Neuronal stem cell (in vitro differentiated cells): ENCODE results near the gene ANO6.

Experiments
- DNase-seq: peaks from one replicate; pipeline ENCODE4 v3.0.0-alpha.2; 2013; ENCODE audit warnings: low spot score
- H2AFZ ChIP-seq: one replicate; pipeline ENCODE4 v1.6.1; 2013; ENCODE audit warnings: mild to moderate bottlenecking, low read length, inconsistent platforms
- H2AK5ac ChIP-seq: 2 replicates; pipeline ENCODE4 v1.6.1; 2013; ENCODE audit warnings: low read depth, mild to moderate bottlenecking, inconsistent platforms, low read length, moderate library complexity, mixed read lengths
- H2BK120ac ChIP-seq: 2 replicates; pipeline ENCODE4 v1.6.1; 2013; ENCODE audit warnings: low read depth, mild to moderate bottlenecking, inconsistent platforms, low read length, moderate library complexity, mixed read lengths
- H2BK12ac ChIP-seq: one replicate; pipeline ENCODE4 v1.6.1; 2013; ENCODE audit warnings: low read length, inconsistent platforms
- H2BK15ac ChIP-seq: 2 replicates; pipeline ENCODE4 v1.6.1; 2013; ENCODE audit warnings: mild to moderate bottlenecking, low read length, inconsistent platforms, mixed read lengths
- H2BK5ac ChIP-seq: one replicate; pipeline ENCODE4 v1.6.1; 2013; ENCODE audit warnings: inconsistent platforms, mild to moderate bottlenecking, low read length, moderate library complexity
- H3K14ac ChIP-seq: one replicate; pipeline ENCODE4 v1.6.1; 2013; ENCODE audit warnings: low read length, inconsistent platforms
- H3K18ac ChIP-seq: 2 replicates; pipeline ENCODE4 v1.6.1; 2013; ENCODE audit warnings: low read length, inconsistent platforms
- H3K23ac ChIP-seq: 2 replicates; pipeline ENCODE4 v1.6.1; 2013; ENCODE audit warnings: low read depth, mild to moderate bottlenecking, mixed read lengths, low read length, inconsistent platforms; ENCODE audit not compliant: poor library complexity
- H3K27ac ChIP-seq: replicated peaks from 3 replicates; pipeline ENCODE4 v1.5.1; 2013; ENCODE audit warnings: low read length, inconsistent platforms
- H3K27me3 ChIP-seq, 3 experiments: 2 replicates each; pipeline ENCODE4 v1.6.1; 2013; ENCODE audit warnings: low read length in 3 of 3, mild to moderate bottlenecking in 2 of 3, inconsistent platforms in 1 of 3, low read depth in 1 of 3, mixed read lengths in 1 of 3, moderate library complexity in 1 of 3; ENCODE audit not compliant: control insufficient read depth in 3 of 3, insufficient read depth in 3 of 3
- H3K36me3 ChIP-seq, 2 donors: replicated peaks in 1 of 2; 2 replicates each; pipeline ENCODE4 v1.6.1; 2013; ENCODE audit warnings: low read length in 2 of 2; ENCODE audit not compliant: control insufficient read depth in 2 of 2, insufficient read depth in 2 of 2
- H3K4ac ChIP-seq: 2 replicates; pipeline ENCODE4 v1.6.1; 2013; ENCODE audit warnings: inconsistent platforms, mild to moderate bottlenecking, low read length, moderate library complexity
- H3K4me1 ChIP-seq, 2 donors: 1 replicate in 1 of 2; 2 replicates in 1 of 2; pipeline ENCODE4 v1.6.1; 2013; ENCODE audit warnings: low read length in 2 of 2, low read depth in 1 of 2; ENCODE audit not compliant: control insufficient read depth in 2 of 2, insufficient read depth in 1 of 2
- H3K4me2 ChIP-seq: one replicate; pipeline ENCODE4 v1.6.1; 2013; ENCODE audit warnings: mild to moderate bottlenecking, low read length, inconsistent platforms; ENCODE audit not compliant: insufficient read depth, poor library complexity, severe bottlenecking
- H3K4me3 ChIP-seq, 2 donors: 2 replicates each; pipeline ENCODE4 v1.5.1; 2013; ENCODE audit warnings: low read length in 2 of 2, mild to moderate bottlenecking in 2 of 2, inconsistent platforms in 1 of 2, moderate library complexity in 1 of 2
- H3K79me1 ChIP-seq: one replicate; pipeline ENCODE4 v1.6.1; 2013; ENCODE audit warnings: low read depth, mild to moderate bottlenecking, inconsistent platforms, low read length, moderate library complexity
- H3K9ac ChIP-seq: one replicate; pipeline ENCODE4 v1.6.1; 2013; ENCODE audit warnings: mild to moderate bottlenecking, low read depth, low read length, inconsistent platforms; ENCODE audit not compliant: poor library complexity
- H3K9me3 ChIP-seq, 2 donors: replicated peaks in 1 of 2; 2 replicates each; pipeline versions ENCODE3 to v1.6.1; 2013; ENCODE audit warnings: low read length in 2 of 2, mild to moderate bottlenecking in 2 of 2, inconsistent platforms in 1 of 2, low read depth in 1 of 2, mixed read lengths in 1 of 2, moderate library complexity in 1 of 2; ENCODE audit not compliant: control insufficient read depth in 2 of 2, insufficient read depth in 1 of 2
- H4K8ac ChIP-seq: one replicate; pipeline ENCODE4 v1.6.1; 2013; ENCODE audit warnings: low read depth, mild to moderate bottlenecking, inconsistent platforms, low read length, moderate library complexity
- H4K91ac ChIP-seq: one replicate; pipeline ENCODE4 v1.6.1; 2013; ENCODE audit warnings: low read length, low read depth, mild to moderate bottlenecking, inconsistent platforms; ENCODE audit not compliant: poor library complexity
- WGBS, 2 donors: extraction: QIAGEN DNeasy Blood & Tissue Kit; methylation state at CpG; one replicate each; pipeline ENCODE4 v1.1.7; 2013; ENCODE audit warnings: missing lambda C conversion rate in 2 of 2, mixed read lengths in 1 of 2; ENCODE audit not compliant: insufficient read length in 2 of 2, insufficient replicate concordance in 1 of 2; ENCODE audit errors: extremely low coverage in 2 of 2; 5-methylcytosine and 5-hydroxymethylcytosine counted together

ANO6 gene

DNA sequence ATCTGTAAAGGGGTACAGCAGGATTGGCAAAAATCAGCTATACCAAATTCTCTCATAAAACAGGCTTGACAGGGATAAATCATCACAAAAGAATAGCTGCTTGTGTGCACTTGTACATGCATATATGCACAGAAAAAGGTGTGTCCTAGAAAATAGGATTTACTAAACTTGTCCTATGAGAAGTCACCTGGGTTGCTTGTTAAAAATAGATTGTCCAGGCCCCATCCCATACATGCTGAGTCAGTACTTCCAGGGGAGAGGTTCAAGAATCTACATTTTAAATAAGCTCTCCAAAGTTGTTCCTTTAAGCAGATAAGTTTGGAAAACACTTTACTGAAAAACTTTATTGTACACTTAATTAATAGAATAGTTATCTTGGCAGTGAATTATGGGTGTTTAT, 123.1 kb downstream of the ANO6 start:
- Histone ChIP-seq H3K18ac (no peak overlapping the region), H2BK5ac (no peak overlapping the region), H2BK120ac (no peak overlapping the region), H3K27ac (no peak overlapping the region), H3K4me2 (no peak overlapping the region), H3K79me1 (no peaks in the 10 kb centered on the region), H3K4me3 (no peak overlapping the region), H2AK5ac (no peak overlapping the region), H3K27me3 (no peaks in the 10 kb centered on the region), H2BK15ac (no peak overlapping the region), H3K23ac (no peak overlapping the region), H3K14ac (no peak overlapping the region), H4K8ac (no peak overlapping the region), H2BK12ac (no peak overlapping the region), H3K4ac (no peak overlapping the region), H3K9ac (no peak overlapping the region), H4K91ac (no peak overlapping the region), H3K4me1 (no peaks in the 10 kb centered on the region), H3K9me3 (no peaks in the 10 kb centered on the region), H3K36me3 (no peaks in the 10 kb centered on the region), H2AFZ (no peak overlapping the region)
- DNase-seq: no peak

DNA sequence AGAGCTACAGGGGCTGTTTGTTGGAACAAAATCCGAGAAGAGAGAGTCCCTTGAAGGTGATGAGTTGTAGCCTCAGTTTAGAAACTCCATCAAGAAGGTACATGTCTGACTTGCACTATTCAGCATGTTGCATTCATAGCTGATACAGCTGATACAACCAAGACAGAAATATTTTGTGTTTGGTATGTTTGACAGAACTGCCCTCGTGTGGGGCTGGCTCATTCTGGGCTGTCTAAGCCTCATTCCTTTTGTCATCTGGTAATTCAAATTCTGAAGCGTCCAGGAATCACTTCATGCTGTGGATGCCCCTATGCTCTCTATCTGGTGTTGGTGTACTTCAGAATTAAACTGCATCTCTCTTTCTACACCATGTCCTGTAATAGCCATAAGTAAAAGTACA, 126.3 kb downstream of the ANO6 start:
- H3K4ac ChIP-seq: no peak overlapping the region
- WGBS, 2 donors: no CpG with 5 or more reads among the region's 3 CpGs
- no peak overlapping the region for H3K4me2 ChIP-seq
- no peak overlapping the region for H2BK15ac ChIP-seq
- H2BK120ac ChIP-seq: no peak overlapping the region
- H4K91ac ChIP-seq: no peak overlapping the region
- no peaks in the 10 kb centered on the region for H3K9me3 ChIP-seq
- no peak overlapping the region for H3K14ac ChIP-seq
- H3K9ac ChIP-seq: no peak overlapping the region
- H2BK5ac ChIP-seq: no peak overlapping the region
- peaks cover 0 to 9% of the 10 kb centered on the region in 2 donors for H3K36me3 ChIP-seq
- H3K27me3 ChIP-seq: no peaks in the 10 kb centered on the region
- H3K27ac ChIP-seq: no peak overlapping the region
- no peak for DNase-seq
- no peak overlapping the region for H3K23ac ChIP-seq
- no peak overlapping the region for H3K4me3 ChIP-seq
- H3K79me1 ChIP-seq: no peaks in the 10 kb centered on the region
- no peak overlapping the region for H3K18ac ChIP-seq
- H2AFZ ChIP-seq: no peak overlapping the region
- no peaks in the 10 kb centered on the region for H3K4me1 ChIP-seq
- no peak overlapping the region for H4K8ac ChIP-seq
- H2AK5ac ChIP-seq: no peak overlapping the region
- H2BK12ac ChIP-seq: no peak overlapping the region

DNA sequence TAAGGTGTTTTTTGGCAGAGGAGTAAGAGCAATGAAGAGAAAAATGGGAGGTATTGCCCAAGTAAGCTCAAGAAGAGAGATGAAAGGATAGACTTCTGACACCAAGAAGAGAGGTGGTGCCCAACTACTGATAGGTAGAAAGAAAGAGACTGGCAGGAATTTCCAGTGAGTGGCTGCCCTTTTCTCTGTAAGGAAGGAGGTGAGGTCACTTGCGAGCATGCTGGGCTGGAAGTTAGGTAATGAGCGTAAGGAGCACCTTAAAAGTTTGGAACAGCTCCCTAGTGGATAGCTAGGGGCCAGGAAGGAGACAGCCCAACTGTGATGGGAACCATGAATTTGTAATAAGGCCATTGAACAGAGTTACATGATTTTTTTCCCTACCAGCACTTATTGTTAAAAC, 127.0 kb downstream of the ANO6 start:
- Histone ChIP-seq H3K4me2 (no peak overlapping the region), H3K27ac (no peak overlapping the region), H3K9me3 (no peaks in the 10 kb centered on the region), H3K9ac (no peak overlapping the region), H2BK15ac (no peak overlapping the region), H3K4ac (no peak overlapping the region), H4K91ac (no peak overlapping the region), H3K18ac (no peak overlapping the region), H2BK120ac (no peak overlapping the region), H3K4me3 (no peak overlapping the region), H3K79me1 (no peaks in the 10 kb centered on the region), H3K27me3 (no peaks in the 10 kb centered on the region), H2AFZ (no peak overlapping the region), H3K14ac (no peak overlapping the region), H2AK5ac (no peak overlapping the region), H3K36me3 (peaks cover 0 to 16% of the 10 kb centered on the region in 2 donors), H2BK5ac (no peak overlapping the region), H4K8ac (no peak overlapping the region), H3K23ac (no peak overlapping the region), H3K4me1 (no peaks in the 10 kb centered on the region), H2BK12ac (no peak overlapping the region)
- no CpG with 5 or more reads among the region's 2 CpGs for WGBS, 2 donors
- no peak for DNase-seq

DNA sequence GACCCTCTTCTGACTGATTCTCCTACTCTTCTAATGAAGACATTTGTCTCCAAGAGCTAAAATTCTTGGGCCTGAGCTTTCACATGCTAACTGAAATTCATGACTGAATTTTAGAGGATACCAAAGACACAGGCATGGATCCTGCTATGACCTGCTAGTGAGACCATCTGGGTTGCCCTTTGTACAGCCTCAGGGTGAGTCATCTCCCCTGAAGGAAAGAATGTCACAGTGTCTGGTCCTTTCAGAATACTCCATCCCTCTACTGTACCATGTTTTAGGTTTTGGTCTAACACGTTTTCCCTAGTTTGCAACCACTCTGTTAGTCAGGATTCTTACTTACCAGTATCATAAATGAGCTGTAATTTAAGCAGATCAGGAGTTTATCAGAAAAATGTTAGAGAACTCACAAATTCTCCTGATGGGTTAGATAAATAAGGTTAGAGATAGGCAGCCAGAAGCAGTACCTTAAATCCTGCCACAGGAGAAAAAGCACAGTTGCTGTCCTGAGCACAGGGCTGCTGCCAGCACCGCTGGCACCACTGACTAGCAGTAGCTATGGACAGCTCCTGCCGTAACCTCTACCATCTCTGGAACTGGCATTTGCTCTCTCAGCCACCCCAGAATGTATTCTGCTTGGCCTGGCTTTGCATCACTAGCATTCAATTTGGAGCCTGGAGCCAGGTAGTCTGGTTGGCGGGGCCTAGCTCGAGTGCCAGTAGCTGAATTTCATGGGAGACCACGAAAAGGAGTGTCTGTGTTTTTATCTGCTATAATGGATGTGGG, 127.6 kb downstream of the ANO6 start:
- Histone ChIP-seq H3K79me1 (no peaks in the 10 kb centered on the region), H3K4ac (no peak overlapping the region), H4K91ac (no peak overlapping the region), H3K27ac (no peak overlapping the region), H2BK120ac (no peak overlapping the region), H3K4me1 (no peaks in the 10 kb centered on the region), H3K36me3 (peaks cover 1 to 22% of the 10 kb centered on the region in 2 donors), H3K4me2 (no peak overlapping the region), H3K9me3 (no peaks in the 10 kb centered on the region), H3K18ac (no peak overlapping the region), H3K14ac (no peak overlapping the region), H3K27me3 (no peaks in the 10 kb centered on the region), H2BK12ac (no peak overlapping the region), H2BK5ac (no peak overlapping the region), H3K23ac (no peak overlapping the region), H2BK15ac (no peak overlapping the region), H3K9ac (no peak overlapping the region), H2AFZ (no peak overlapping the region), H4K8ac (no peak overlapping the region), H2AK5ac (no peak overlapping the region), H3K4me3 (no peak overlapping the region)
- no peak for DNase-seq
- WGBS, 2 donors: no CpG with 5 or more reads among the region's 6 CpGs
